Uterus (tissue), 4 donors: Measurements from ENCODE around the gene NHSL1. TPM values are rescaled to one million over a fixed set of nuclear protein-coding genes. Genes with fewer than 3 reads are reported as not detected.

ENCODE experiments used
- DNase-seq, 2 donors: peaks; one replicate each; pipeline ENCODE4 v3.0.0-alpha.2; 2019 to 2020
- H3K27ac ChIP-seq, 2 donors: fragments of 200-600 bp; sonication (generic); 1 replicate in 1 of 2; 2 replicates in 1 of 2; pipeline ENCODE4 v1.5.1; 2016 to 2018
- H3K27me3 ChIP-seq, 2 donors: fragments of 200-600 bp; sonication (generic); one replicate each; pipeline ENCODE4 v1.5.1; 2018 to 2019; ENCODE audit warnings: control low read depth in 1 of 2
- H3K36me3 ChIP-seq, 2 donors: fragments of 200-600 bp; sonication (generic); one replicate each; pipeline ENCODE4 v1.5.1; 2019; ENCODE audit warnings: control low read depth in 1 of 2
- H3K4me1 ChIP-seq, 2 donors: fragments of 200-600 bp; sonication (generic); one replicate each; pipeline ENCODE4 v1.5.1; 2018 to 2019; ENCODE audit warnings: control low read depth in 1 of 2
- H3K4me3 ChIP-seq, 2 donors: fragments of 200-600 bp; sonication (generic); 1 replicate in 1 of 2; 2 replicates in 1 of 2; pipeline ENCODE4 v1.5.1; 2018 to 2019; ENCODE audit warnings: mild to moderate bottlenecking in 1 of 2
- H3K9me3 ChIP-seq, 2 donors: fragments of 200-600 bp; sonication (generic); one replicate each; pipeline ENCODE4 v1.5.1; 2019; ENCODE audit warnings: control low read depth in 1 of 2
- POLR2A ChIP-seq, 2 donors: fragments of 450-650 bp; IDR thresholded peaks; one replicate each; pipeline ENCODE4 v1.6.1; 2016; ENCODE audit warnings: antibody characterized with exemption in 2 of 2, mild to moderate bottlenecking in 1 of 2, moderate library complexity in 1 of 2
- intact Hi-C: fragments of 100-400 bp; cut with DNase I; formaldehyde crosslinking; loops from one replicate; pipeline ENCODE4 v1.15.1; 2023; ENCODE audit warnings: low total_unique reads
- total RNA-seq, 4 donors: library from RNA; depleted of rRNA in 3 of 4; stranded (reverse); fragments of >200 nt in 3 of 4; gene quantifications; one replicate each; pipeline versions ENCODE4 v1.1.0 to v1.2.4, GENCODE V29; 2014 to 2023
- TF ChIP-seq, protein P1 (sequence below), 4 experiments: fragments of 200-600 bp in 2 of 4; fragments of 450-650 bp in 2 of 4; sonication (generic) in 2 of 4; IDR thresholded peaks; one replicate each; pipeline ENCODE4 v1.5.1; 2016 to 2019; ENCODE audit warnings: antibody characterized with exemption in 4 of 4, mild to moderate bottlenecking in 2 of 4, moderate library complexity in 1 of 4
- donor health status: DM: yes; HTN: yes; CAD: no.

Gene NHSL1
- total RNA-seq, 4 donors from 2014 or later, result 2.8 to 30.9 (median 7.9) TPM

DNA sequence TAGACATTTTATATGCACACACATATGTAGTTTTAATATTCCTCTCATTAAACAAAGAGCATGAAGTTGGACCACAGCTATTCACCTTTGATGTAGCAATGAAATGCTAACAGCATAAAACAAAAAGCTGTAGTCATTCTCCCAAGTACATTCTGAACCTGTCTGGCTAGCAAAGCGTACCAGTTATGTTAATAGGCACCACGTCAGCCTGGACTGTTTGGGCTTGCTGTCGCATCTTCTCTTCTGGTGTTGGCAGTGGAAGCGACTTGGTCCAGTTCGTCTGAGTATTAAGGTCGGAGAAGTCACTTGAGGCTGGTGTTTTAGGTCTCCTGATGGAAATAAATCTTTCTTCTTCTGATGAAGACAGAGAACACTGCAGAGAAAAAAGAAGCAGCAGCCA is 52.5 kb downstream of the NHSL1 start:
- no peaks in the 10 kb centered on the region for H3K27me3 ChIP-seq
- H3K4me3 ChIP-seq, result no peak overlapping the region
- H3K4me1 ChIP-seq, result no peaks in the 10 kb centered on the region
- H3K36me3 ChIP-seq, result no peaks in the 10 kb centered on the region
- intact Hi-C loops, result no loop called here
- no peak for DNase-seq
- TF ChIP-seq, protein P1, sequence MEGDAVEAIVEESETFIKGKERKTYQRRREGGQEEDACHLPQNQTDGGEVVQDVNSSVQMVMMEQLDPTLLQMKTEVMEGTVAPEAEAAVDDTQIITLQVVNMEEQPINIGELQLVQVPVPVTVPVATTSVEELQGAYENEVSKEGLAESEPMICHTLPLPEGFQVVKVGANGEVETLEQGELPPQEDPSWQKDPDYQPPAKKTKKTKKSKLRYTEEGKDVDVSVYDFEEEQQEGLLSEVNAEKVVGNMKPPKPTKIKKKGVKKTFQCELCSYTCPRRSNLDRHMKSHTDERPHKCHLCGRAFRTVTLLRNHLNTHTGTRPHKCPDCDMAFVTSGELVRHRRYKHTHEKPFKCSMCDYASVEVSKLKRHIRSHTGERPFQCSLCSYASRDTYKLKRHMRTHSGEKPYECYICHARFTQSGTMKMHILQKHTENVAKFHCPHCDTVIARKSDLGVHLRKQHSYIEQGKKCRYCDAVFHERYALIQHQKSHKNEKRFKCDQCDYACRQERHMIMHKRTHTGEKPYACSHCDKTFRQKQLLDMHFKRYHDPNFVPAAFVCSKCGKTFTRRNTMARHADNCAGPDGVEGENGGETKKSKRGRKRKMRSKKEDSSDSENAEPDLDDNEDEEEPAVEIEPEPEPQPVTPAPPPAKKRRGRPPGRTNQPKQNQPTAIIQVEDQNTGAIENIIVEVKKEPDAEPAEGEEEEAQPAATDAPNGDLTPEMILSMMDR (IDR thresholded peaks at IDR 0.05), result no peak
- TF ChIP-seq POLR2A (IDR thresholded peaks at IDR 0.05), result no peak
- H3K27ac ChIP-seq, result no peak overlapping the region
- no peaks in the 10 kb centered on the region for H3K9me3 ChIP-seq

DNA sequence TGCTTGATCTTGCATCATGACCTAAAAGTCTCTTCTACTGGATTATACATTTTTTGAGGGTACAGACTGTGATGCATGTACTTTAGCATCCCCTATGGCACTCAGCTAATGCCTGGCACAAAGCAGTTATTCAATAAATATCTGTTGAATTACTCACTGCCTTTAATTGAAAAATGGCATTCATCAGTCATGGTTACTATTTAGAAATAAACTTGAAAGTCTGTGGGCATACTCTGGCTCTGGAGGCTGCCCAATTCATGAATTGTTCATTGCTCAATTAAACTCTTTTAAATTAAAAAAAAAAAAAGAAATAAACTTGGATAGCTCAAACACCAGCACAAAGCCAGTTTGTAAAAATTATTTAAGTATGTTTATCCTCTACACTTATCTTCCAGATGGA is 55.3 kb downstream of the NHSL1 start:
- no peak overlapping the region for H3K27ac ChIP-seq
- intact Hi-C loops, result no loop called here
- no peaks in the 10 kb centered on the region for H3K9me3 ChIP-seq
- H3K27me3 ChIP-seq, result no peaks in the 10 kb centered on the region
- DNase-seq, result no peak
- TF ChIP-seq, protein P1 (IDR thresholded peaks at IDR 0.05), result no peak
- no peak for TF ChIP-seq POLR2A (IDR thresholded peaks at IDR 0.05)
- no peaks in the 10 kb centered on the region for H3K36me3 ChIP-seq
- no peaks in the 10 kb centered on the region for H3K4me1 ChIP-seq
- no peak overlapping the region for H3K4me3 ChIP-seq

DNA sequence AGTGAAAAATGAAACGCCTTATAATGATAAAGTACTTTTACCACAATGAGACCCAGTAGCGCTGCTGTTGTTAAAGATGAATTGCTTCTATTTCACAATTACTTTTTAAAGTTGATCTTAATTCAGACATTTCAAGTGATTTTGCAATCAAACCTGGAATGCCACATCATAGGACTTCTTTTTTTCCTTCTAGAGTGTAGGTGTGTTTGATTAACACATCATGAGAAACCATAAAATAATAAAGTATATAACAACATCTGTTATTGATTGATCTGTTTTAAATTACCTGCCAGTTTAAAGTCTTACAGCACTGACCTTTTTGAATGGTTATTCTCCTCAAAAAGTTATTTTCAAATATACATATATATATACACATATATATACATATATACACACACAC is 56.6 kb downstream of the NHSL1 start:
- Histone ChIP-seq H3K27me3 (no peaks in the 10 kb centered on the region), H3K4me1 (no peaks in the 10 kb centered on the region), H3K27ac (no peak overlapping the region), H3K36me3 (no peaks in the 10 kb centered on the region), H3K4me3 (no peak overlapping the region), H3K9me3 (no peaks in the 10 kb centered on the region)
- DNase-seq, result no peak
- TF ChIP-seq, protein P1 (IDR thresholded peaks at IDR 0.05), result no peak
- no peak for TF ChIP-seq POLR2A (IDR thresholded peaks at IDR 0.05)
- intact Hi-C loops, result no loop called here

DNA sequence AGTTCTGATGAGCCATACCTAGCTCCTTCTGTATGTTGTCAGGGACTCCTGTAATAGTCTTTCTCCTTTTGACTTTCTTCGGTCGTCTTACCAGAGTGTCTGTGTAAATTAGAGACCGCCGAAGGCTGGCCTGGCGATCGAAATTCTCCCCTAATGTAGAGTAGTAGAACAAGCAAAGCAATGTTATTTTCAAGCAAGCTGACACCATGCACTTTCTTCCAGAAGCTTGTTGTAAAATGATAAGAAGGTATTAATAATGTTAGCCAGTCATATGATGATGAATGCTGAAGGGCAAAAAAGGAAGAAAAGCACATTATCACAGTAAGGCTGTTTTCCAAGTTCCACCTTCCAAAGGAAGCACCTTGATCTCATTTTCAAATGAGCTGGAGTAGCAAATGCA is 57.3 kb downstream of the NHSL1 start:
- Histone ChIP-seq H3K27ac (no peak overlapping the region), H3K36me3 (no peaks in the 10 kb centered on the region), H3K27me3 (no peaks in the 10 kb centered on the region), H3K4me1 (no peaks in the 10 kb centered on the region), H3K9me3 (no peaks in the 10 kb centered on the region), H3K4me3 (no peak overlapping the region)
- TF ChIP-seq, protein P1 (IDR thresholded peaks at IDR 0.05), result no peak
- TF ChIP-seq POLR2A (IDR thresholded peaks at IDR 0.05), result no peak
- intact Hi-C loops, result no loop called here
- no peak for DNase-seq

DNA sequence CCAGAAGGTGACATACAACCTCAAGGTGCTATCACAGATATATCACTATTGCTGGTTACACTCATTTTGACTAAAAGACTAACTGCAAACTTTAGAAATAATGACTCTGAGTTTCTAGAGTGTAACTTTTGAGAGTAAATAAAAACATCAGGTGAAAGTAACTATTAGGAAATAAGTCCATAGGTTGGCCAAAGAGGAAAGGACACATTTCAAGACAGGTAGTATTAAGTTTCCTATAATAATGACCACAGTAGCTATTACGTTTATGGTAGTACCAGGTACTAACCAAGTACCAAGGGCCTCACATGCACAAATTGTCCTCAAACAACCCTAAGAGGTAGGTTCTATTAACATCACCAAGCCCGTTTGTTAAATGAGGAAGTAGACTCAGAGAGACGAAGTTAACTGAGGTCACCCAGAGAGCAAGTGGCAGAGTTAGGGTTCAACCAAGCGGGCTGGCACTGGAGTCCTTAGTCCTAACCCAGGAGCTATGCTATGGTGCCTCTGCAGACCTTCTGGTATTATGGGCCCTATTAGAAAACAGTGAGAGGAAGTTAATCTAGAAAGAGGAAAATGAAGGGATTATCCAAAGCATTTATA is 58.4 kb downstream of the NHSL1 start:
- Histone ChIP-seq H3K9me3 (no peaks in the 10 kb centered on the region), H3K36me3 (no peaks in the 10 kb centered on the region), H3K27me3 (no peaks in the 10 kb centered on the region), H3K4me3 (no peak overlapping the region), H3K27ac (no peak overlapping the region), H3K4me1 (no peaks in the 10 kb centered on the region)
- intact Hi-C loops, result no loop called here
- no peak for DNase-seq
- TF ChIP-seq, protein P1 (IDR thresholded peaks at IDR 0.05), result no peak
- TF ChIP-seq POLR2A (IDR thresholded peaks at IDR 0.05), result no peak
